Sigmoid colon (tissue), 7 donors: ENCODE measurements around the gene ANTXRL. TPM values are rescaled to one million over a fixed set of nuclear protein-coding genes. Genes with fewer than 3 reads are reported as not detected.
"Not testable (repeated sequence)": the region's sequence is repeated elsewhere in the genome, so short reads cannot be mapped to it uniquely, and the experiment has no call there.

ENCODE experiments used
- DNase-seq: peaks from one replicate; pipeline ENCODE4 v3.0.0-alpha.2; 2019
- H3K27ac ChIP-seq, 4 donors: fragments of 200-600 bp; sonication (generic); one replicate each; pipeline ENCODE4 v1.5.1; 2016 to 2019; ENCODE audit warnings: mild to moderate bottlenecking in 1 of 4
- H3K27me3 ChIP-seq, 3 donors: fragments of 200-600 bp; sonication (generic); one replicate each; pipeline ENCODE4 v1.5.1; 2019; ENCODE audit warnings: mild to moderate bottlenecking in 1 of 3
- H3K36me3 ChIP-seq, 4 donors: fragments of 200-600 bp; sonication (generic); one replicate each; pipeline ENCODE4 v1.5.1; 2016 to 2019
- H3K4me1 ChIP-seq, 4 donors: fragments of 200-600 bp; sonication (generic); one replicate each; pipeline ENCODE4 v1.5.1; 2017 to 2019
- H3K4me3 ChIP-seq, 4 donors: fragments of 200-600 bp; sonication (generic); one replicate each; pipeline ENCODE4 v1.5.1; 2017 to 2019; ENCODE audit warnings: mild to moderate bottlenecking in 2 of 4, moderate library complexity in 1 of 4
- H3K9me3 ChIP-seq, 4 donors: fragments of 200-600 bp in 3 of 4; sonication (generic) in 3 of 4; one replicate each; pipeline versions ENCODE4 v1.5.1 to v1.6.1; 2013 to 2019
- CTCF ChIP-seq, 4 experiments: fragments of 450-650 bp in 3 of 4; fragments of 200-600 bp in 1 of 4; IDR thresholded peaks; one replicate each; pipeline ENCODE4 v1.5.1; 2016 to 2019; ENCODE audit warnings: antibody characterized with exemption in 4 of 4, mild to moderate bottlenecking in 3 of 4, moderate library complexity in 2 of 4
- EP300 ChIP-seq, 4 donors: sonication (generic); formaldehyde crosslinking; IDR thresholded peaks; one replicate each; pipeline ENCODE4 v1.6.1; 2017; ENCODE audit warnings: antibody characterized with exemption in 4 of 4
- POLR2A ChIP-seq, 2 donors: fragments of 450-650 bp; IDR thresholded peaks; one replicate each; pipeline ENCODE4 v1.6.1; 2016; ENCODE audit warnings: antibody characterized with exemption in 2 of 2, mild to moderate bottlenecking in 2 of 2, moderate library complexity in 2 of 2
- POLR2AphosphoS5 ChIP-seq, 4 donors: sonication (generic); formaldehyde crosslinking; IDR thresholded peaks; one replicate each; pipeline ENCODE4 v1.6.1; 2017; ENCODE audit warnings: antibody characterized with exemption in 4 of 4
- WGBS, 2 donors: extraction: QIAGEN DNeasy Blood & Tissue Kit; methylation state at CpG; one replicate each; pipeline ENCODE4 v1.1.7; 2013; 5-methylcytosine and 5-hydroxymethylcytosine counted together
- intact Hi-C: fragments of 100-400 bp; cut with DNase I; formaldehyde crosslinking; loops from one replicate; pipeline ENCODE4 v1.15.1; 2023
- polyA plus RNA-seq, 3 donors: library from polyadenylated mRNA; stranded (reverse); fragments of 200-250 nt; gene quantifications; one replicate each; pipeline ENCODE4 v1.2.3, GENCODE V29; 2013
- total RNA-seq, 4 donors: library from RNA; depleted of rRNA; stranded (reverse); fragments of >200 nt; gene quantifications; one replicate each; pipeline ENCODE4 v1.1.0, GENCODE V29; 2016
- donor health status: healthy with polysubstance abuse.
- donor health status: Bipolar disorder and iron deficiency.
- donor health status: healthy.

Gene ANTXRL
- total and polyA plus RNA-seq, 7 donors: not detected

DNA sequence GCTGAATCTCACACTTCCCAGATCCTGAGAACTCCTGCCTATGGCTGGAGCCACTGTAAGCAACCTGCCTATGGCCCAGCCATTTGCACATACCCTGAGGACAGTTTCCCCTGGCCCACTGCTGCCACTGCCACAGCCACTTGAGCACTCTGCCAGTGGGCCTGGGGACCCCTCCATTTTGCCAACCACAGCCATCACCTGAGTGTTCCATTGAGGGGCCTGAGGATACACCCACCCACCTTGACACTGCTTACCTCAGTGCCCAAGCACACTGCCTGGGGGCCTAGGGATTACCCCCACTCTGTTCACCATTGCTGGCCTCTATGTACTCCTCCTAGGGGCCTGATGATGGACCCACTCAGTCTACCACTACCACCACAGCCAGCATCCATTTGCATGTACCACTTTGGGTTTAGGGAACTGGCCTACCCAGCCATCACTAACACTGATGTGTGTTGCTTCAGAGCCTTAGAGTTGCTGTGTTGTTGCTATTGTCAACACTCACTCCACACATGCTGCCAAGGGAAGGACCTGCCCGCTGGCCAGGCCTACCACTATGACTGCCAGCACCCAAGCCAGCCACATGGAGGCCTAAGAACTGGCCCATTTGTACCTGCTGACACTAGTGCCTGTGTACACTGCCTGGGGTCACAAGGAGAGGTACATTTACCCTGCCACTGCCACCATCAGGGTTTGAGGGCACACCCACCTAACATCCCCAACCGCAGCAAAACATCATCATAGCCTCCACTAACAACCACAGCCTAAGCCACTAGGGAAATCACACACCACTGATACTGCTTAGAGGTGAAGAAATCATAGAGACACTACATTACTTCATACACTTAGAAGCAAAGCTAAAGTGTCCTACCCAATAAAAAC, 45.9 kb upstream of the ANTXRL start:
- no peaks in the 10 kb centered on the region for H3K27me3 ChIP-seq
- no peaks in the 10 kb centered on the region for H3K36me3 ChIP-seq
- H3K4me1 ChIP-seq: no peaks in the 10 kb centered on the region
- no peak for DNase-seq
- no peak overlapping the region for H3K27ac ChIP-seq
- intact Hi-C loops: no loop called here
- H3K9me3 ChIP-seq: peaks cover 0 to 2% (median 0%) of the 10 kb centered on the region in 4 donors
- TF ChIP-seq EP300 (IDR thresholded peaks at IDR 0.05): no peak
- no peak for TF ChIP-seq POLR2A (IDR thresholded peaks at IDR 0.05)
- TF ChIP-seq POLR2AphosphoS5 (IDR thresholded peaks at IDR 0.05): no peak
- no peak for TF ChIP-seq CTCF (IDR thresholded peaks at IDR 0.05)
- no peak overlapping the region for H3K4me3 ChIP-seq
- WGBS, 2 donors: 89 to 98% methylated on average over 2 of the region's 2 CpGs

DNA sequence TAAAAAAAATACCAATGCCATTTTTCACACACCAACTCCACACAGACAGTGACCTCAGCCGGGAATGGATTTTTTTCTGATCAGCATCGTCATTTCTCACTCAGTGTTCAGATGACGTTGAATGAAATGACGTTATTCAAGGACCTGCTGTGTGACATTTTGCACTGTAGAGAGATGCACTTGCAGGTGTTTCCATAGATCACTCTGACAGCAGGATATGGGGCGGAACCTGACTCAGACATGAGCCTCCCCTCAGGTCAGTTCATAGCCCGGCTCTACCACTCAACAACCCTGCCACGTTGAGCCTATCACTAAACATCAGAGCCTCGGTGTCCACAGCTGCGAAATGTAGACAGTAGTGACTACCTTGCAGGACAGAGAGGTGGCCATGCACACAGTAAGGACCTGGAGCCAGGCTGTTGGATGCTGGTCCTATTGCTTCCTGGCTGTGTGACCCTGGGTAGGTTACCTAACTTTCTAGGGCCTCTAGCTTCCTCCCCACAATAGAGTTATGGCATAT, 41.4 kb upstream of the ANTXRL start:
- WGBS, 2 donors: 87 to 90% methylated on average over 9 of the region's 9 CpGs

DNA sequence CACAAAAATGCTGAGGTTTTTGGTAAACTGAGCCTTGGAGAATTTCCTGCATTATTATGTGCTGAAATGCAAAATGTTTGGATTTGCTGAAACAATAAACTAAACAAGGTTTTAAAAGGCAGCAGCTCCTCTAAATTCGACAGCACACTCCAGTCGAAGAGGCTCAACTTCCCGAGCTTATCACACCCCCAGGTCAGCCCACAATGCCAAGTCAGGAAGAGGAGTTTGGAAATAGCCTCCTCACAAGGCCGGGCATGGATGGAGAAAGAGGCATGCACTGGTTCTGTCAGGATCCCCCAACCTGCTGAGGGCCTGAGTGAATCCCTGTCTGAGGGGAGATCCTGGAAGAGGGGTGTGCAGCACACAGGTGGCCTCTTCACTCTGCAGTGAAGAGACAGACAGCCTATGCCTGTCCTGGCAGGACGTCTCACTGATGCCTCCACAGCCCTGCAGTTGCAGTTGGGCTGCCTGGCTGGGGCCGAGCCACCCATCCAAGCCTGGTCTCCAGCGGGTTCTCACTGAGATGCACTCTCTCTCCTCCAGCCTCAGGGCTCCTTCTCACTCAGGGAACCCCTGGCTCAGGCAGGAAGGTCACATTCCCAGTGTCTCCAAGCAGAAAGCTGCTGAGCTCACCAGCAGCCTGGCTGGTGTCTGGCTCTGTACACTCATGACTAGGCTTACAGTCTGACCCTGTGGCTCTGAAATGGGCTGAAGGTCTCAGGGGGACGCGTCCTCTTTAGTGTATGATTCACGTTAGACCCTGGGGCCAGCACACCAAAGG, 40.2 kb upstream of the ANTXRL start:
- intact Hi-C loops, H3K27ac ChIP-seq, DNase-seq, H3K4me1 ChIP-seq, H3K4me3 ChIP-seq, H3K9me3 ChIP-seq, H3K36me3 ChIP-seq, H3K27me3 ChIP-seq: not testable (repeated sequence)
- 82 to 85% methylated on average over 10 of the region's 10 CpGs for WGBS, 2 donors

More for the DNA sequence above, 41.4 kb upstream of the ANTXRL start:
- TF ChIP-seq EP300 (IDR thresholded peaks at IDR 0.05): no peak
- TF ChIP-seq POLR2AphosphoS5 (IDR thresholded peaks at IDR 0.05): no peak
- no peak for TF ChIP-seq CTCF (IDR thresholded peaks at IDR 0.05)
- no peak for TF ChIP-seq POLR2A (IDR thresholded peaks at IDR 0.05)
- no peak overlapping the region for H3K4me3 ChIP-seq
- no peak for DNase-seq
- no peak overlapping the region for H3K27ac ChIP-seq
- intact Hi-C loops: no loop called here
- no peaks in the 10 kb centered on the region for H3K27me3 ChIP-seq
- H3K9me3 ChIP-seq: peaks cover 0 to 2% (median 0%) of the 10 kb centered on the region in 4 donors
- no peaks in the 10 kb centered on the region for H3K36me3 ChIP-seq
- no peaks in the 10 kb centered on the region for H3K4me1 ChIP-seq

DNA sequence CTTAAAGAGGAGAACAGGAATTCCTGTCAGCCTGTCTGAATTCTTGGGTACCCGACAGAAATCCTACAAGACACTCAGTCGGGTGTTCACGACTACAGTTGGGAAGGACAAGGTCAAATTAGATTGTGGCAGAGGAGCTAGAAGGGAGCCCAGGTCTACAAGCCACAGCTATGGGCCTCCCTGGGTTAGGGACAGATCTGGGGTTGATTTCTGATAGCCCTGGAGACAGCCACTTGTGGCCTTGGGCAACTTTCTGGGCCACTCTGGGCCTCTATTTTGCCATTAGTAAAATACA, 39.7 kb upstream of the ANTXRL start:
- Histone ChIP-seq H3K9me3 (no peaks in the 10 kb centered on the region), H3K4me1 (no peaks in the 10 kb centered on the region), H3K27me3 (no peaks in the 10 kb centered on the region), H3K4me3 (no peak overlapping the region), H3K27ac (no peak overlapping the region), H3K36me3 (no peaks in the 10 kb centered on the region)
- TF ChIP-seq EP300 (IDR thresholded peaks at IDR 0.05) (no peak), CTCF (IDR thresholded peaks at IDR 0.05) (no peak), POLR2AphosphoS5 (IDR thresholded peaks at IDR 0.05) (no peak), POLR2A (IDR thresholded peaks at IDR 0.05) (no peak)
- intact Hi-C loops: no loop called here
- DNase-seq: no peak
- WGBS, 2 donors: 94 to 95% methylated on average over 3 of the region's 3 CpGs
